Measurements from ENCODE around the gene LCN9. TPM values are rescaled to one million over a fixed set of nuclear protein-coding genes. Genes with fewer than 3 reads are reported as not detected.

LCN9 gene
- total RNA-seq, 1 donor from 2014 or later: 4.8 TPM

- Mint-ChIP-seq H3K27ac (ENCODE audit: unreplicated experiment) (no peak overlapping the region), H3K27me3 (ENCODE audit: low read depth, unreplicated experiment) (peaks cover 24% of the 10 kb centered on the region), H3K4me3 (ENCODE audit: unreplicated experiment) (no peak overlapping the region), H3K4me1 (ENCODE audit: low read depth, unreplicated experiment) (no peaks in the 10 kb centered on the region), H3K36me3 (ENCODE audit: low read depth, unreplicated experiment) (no peaks in the 10 kb centered on the region), H3K9me3 (ENCODE audit: unreplicated experiment) (peaks cover 3% of the 10 kb centered on the region)
- DNase-seq (ENCODE audit: low read depth) (no peak), FAIRE-seq (no peak)
- Histone ChIP-seq H2AFZ (ENCODE audit: low read depth, low read length) (no peak overlapping the region), H3K9me3 (ENCODE audit: insufficient read depth, low read depth, low read length) (no peaks in the 10 kb centered on the region), H3K4me1 (ENCODE audit: insufficient read depth, low read length) (no peaks in the 10 kb centered on the region), H4K20me1 (ENCODE audit: insufficient read depth, low read length) (no peaks in the 10 kb centered on the region), H3K9ac (ENCODE audit: low read length) (no peak overlapping the region), H3K27me3 (ENCODE audit: insufficient read depth, low read length) (no peaks in the 10 kb centered on the region), H3K4me3 (ENCODE audit: insufficient read depth, low read depth, low read length) (no peak overlapping the region), H3K4me2 (ENCODE audit: low read length) (no peak overlapping the region), H3K36me3 (ENCODE audit: insufficient read depth, low read length) (no peaks in the 10 kb centered on the region), H3K79me2 (ENCODE audit: insufficient read depth, low read length) (no peaks in the 10 kb centered on the region), H3K27ac (ENCODE audit: low read depth, low read length) (no peak overlapping the region)
- TF ChIP-seq CTCF (IDR thresholded peaks at IDR 0.05; ENCODE audit: insufficient read depth, low read depth, low read length) (no peak), EZH2 (IDR thresholded peaks at IDR 0.05; ENCODE audit: insufficient read depth, low read length) (no peak)
Observed at GRCh38 chr9:135614821-135615665, 48.1 kb upstream of the LCN9 start.

DNA sequence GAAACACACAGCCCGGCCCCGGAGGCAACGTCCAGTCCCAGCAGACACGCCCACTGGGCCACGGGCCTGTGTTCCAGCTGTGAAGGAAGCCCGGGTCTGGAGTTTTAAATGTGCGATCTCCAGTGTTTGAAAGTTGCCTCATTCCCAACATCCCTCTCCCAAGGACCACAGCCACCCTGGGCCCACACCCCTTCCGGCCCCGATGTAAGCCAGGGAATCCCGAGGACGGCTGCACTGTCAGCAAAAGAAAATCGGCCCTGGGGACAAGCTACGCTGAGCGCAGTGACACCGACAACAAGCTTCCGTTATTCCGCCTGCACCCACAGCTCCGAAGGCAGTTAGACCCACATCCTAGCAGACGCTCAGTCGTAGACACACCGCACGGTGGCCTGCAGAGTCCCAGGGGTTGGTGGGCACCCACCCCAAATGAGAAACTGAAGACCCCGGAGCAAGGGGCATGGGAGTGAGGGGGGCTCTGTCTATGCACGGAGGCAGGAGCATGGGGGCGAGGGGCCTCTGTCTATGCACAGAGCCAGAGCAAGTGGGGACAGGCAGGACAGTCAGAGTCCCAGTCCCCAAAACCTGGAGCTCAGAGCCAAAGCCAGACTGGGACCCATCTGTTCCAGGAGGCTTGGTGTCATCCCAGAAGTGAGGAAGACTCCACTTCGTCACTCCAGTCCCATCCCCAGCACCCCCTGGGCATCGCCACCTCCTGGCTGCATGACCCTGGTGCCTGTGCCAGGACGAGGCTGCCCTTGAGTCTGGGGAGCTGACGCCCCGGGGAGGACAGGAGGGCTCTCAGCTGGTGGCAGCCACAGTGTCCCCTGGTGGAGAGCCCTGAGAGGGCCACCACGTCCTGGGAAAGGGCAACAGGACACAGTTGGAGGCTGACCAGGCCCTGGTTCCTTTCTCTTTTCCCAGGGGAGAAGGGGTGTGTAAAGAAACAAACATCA is 47.2 kb upstream of the LCN9 start:
- Histone ChIP-seq H3K9ac (ENCODE audit: low read length) (no peak overlapping the region), H3K36me3 (ENCODE audit: insufficient read depth, low read length) (no peaks in the 10 kb centered on the region), H3K27me3 (ENCODE audit: insufficient read depth, low read length) (peaks cover 6% of the 10 kb centered on the region), H4K20me1 (ENCODE audit: insufficient read depth, low read length) (no peaks in the 10 kb centered on the region), H3K4me3 (ENCODE audit: insufficient read depth, low read depth, low read length) (no peak overlapping the region), H3K4me2 (ENCODE audit: low read length) (no peak overlapping the region), H3K4me1 (ENCODE audit: insufficient read depth, low read length) (no peaks in the 10 kb centered on the region), H2AFZ (ENCODE audit: low read depth, low read length) (no peak overlapping the region), H3K79me2 (ENCODE audit: insufficient read depth, low read length) (no peaks in the 10 kb centered on the region), H3K27ac (ENCODE audit: low read depth, low read length) (no peak overlapping the region), H3K9me3 (ENCODE audit: insufficient read depth, low read depth, low read length) (no peaks in the 10 kb centered on the region)
- no peaks in the 10 kb centered on the region for H3K4me1 Mint-ChIP-seq (ENCODE audit: low read depth, unreplicated experiment)
- no peak overlapping the region for H3K4me3 Mint-ChIP-seq (ENCODE audit: unreplicated experiment)
- H3K36me3 Mint-ChIP-seq (ENCODE audit: low read depth, unreplicated experiment): no peaks in the 10 kb centered on the region
- TF ChIP-seq CTCF (IDR thresholded peaks at IDR 0.05; ENCODE audit: insufficient read depth, low read depth, low read length): no peak
- no peak for TF ChIP-seq EZH2 (IDR thresholded peaks at IDR 0.05; ENCODE audit: insufficient read depth, low read length)
- FAIRE-seq (no peak), DNase-seq (ENCODE audit: low read depth) (no peak)
- H3K9me3 Mint-ChIP-seq (ENCODE audit: unreplicated experiment): no peaks in the 10 kb centered on the region
- peaks cover 25% of the 10 kb centered on the region for H3K27me3 Mint-ChIP-seq (ENCODE audit: low read depth, unreplicated experiment)
- peak overlapping the region; percentile 47 for H3K27ac Mint-ChIP-seq (ENCODE audit: unreplicated experiment)
